Endothelial cell (in vitro differentiated cells): ENCODE data around the gene SUN5. TPM values are rescaled to one million over a fixed set of nuclear protein-coding genes. Genes with fewer than 3 reads are reported as not detected.
"Not testable (repeated sequence)": the region's sequence is repeated elsewhere in the genome, so short reads cannot be mapped to it uniquely, and the experiment has no call there.

Source experiments
- DNase-seq: peaks from one replicate; pipeline ENCODE4 v3.0.0; 2021; ENCODE audit warnings: low spot score
- H3K27ac Mint-ChIP-seq: one replicate; pipeline ENCODE4 v1.8.0; 2021; ENCODE audit warnings: mixed read lengths, inconsistent platforms; ENCODE audit not compliant: unreplicated experiment
- H3K27me3 Mint-ChIP-seq: one replicate; pipeline ENCODE4 v1.8.0; 2021; ENCODE audit warnings: mild to moderate bottlenecking, moderate library complexity, mixed read lengths, inconsistent platforms; ENCODE audit not compliant: unreplicated experiment
- H3K36me3 Mint-ChIP-seq: one replicate; pipeline ENCODE4 v1.8.0; 2021; ENCODE audit warnings: mild to moderate bottlenecking, low read depth, mixed read lengths, inconsistent platforms; ENCODE audit not compliant: unreplicated experiment
- H3K4me1 Mint-ChIP-seq: one replicate; pipeline ENCODE4 v1.8.0; 2021; ENCODE audit warnings: mild to moderate bottlenecking, mixed read lengths, inconsistent platforms; ENCODE audit not compliant: unreplicated experiment
- H3K4me3 Mint-ChIP-seq: one replicate; pipeline ENCODE4 v1.8.0; 2021; ENCODE audit warnings: mild to moderate bottlenecking, mixed read lengths, inconsistent platforms; ENCODE audit not compliant: unreplicated experiment
- H3K9me3 Mint-ChIP-seq: one replicate; pipeline ENCODE4 v1.8.0; 2021; ENCODE audit warnings: mixed read lengths, inconsistent platforms; ENCODE audit not compliant: unreplicated experiment
- total RNA-seq: library from RNA; stranded (reverse); fragmentation: NEBNext Ultra II Directional; extraction: Animal tissue kit (Norgen Biotek cat#: 25700); gene quantifications from one replicate; pipeline ENCODE4 v1.2.1, GENCODE V29; 2021; ENCODE audit not compliant: unreplicated experiment
- TF ChIP-seq, protein P1 (sequence below): fragments of 200-600 bp; sonication (generic); IDR thresholded peaks from one replicate; pipeline ENCODE4 v1.5.0; 2021; ENCODE audit warnings: antibody characterized with exemption; ENCODE audit not compliant: unreplicated experiment

Gene SUN5
- total RNA-seq, 1 donor from 2014 or later, result not detected

DNA sequence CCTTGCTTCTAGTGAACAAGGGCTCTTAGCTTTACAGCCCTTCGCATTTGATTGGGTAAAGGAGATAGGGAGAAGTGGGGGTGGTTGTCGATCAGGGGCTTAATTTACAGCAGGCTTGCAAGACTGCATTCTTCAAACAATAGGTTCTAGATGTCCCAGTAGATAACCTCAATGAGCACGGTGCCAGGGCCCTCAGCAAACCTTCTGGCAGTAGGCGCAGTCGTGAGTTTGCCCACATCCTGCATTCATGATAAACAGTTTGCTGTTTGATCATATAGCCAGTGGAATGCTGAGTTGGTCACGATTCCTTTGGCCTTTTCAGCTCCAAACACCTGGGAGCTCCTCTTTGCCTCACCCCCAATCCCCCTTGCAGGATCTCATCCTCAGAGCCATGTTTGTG lies 27.5 kb downstream of the SUN5 start:
- TF ChIP-seq, protein P1, sequence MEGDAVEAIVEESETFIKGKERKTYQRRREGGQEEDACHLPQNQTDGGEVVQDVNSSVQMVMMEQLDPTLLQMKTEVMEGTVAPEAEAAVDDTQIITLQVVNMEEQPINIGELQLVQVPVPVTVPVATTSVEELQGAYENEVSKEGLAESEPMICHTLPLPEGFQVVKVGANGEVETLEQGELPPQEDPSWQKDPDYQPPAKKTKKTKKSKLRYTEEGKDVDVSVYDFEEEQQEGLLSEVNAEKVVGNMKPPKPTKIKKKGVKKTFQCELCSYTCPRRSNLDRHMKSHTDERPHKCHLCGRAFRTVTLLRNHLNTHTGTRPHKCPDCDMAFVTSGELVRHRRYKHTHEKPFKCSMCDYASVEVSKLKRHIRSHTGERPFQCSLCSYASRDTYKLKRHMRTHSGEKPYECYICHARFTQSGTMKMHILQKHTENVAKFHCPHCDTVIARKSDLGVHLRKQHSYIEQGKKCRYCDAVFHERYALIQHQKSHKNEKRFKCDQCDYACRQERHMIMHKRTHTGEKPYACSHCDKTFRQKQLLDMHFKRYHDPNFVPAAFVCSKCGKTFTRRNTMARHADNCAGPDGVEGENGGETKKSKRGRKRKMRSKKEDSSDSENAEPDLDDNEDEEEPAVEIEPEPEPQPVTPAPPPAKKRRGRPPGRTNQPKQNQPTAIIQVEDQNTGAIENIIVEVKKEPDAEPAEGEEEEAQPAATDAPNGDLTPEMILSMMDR, result no peak
- peak overlapping the region; percentile 24 for H3K4me3 Mint-ChIP-seq
- H3K9me3 Mint-ChIP-seq, result no peaks in the 10 kb centered on the region
- peaks cover 8% of the 10 kb centered on the region for H3K4me1 Mint-ChIP-seq
- H3K27me3 Mint-ChIP-seq, result peaks cover 2% of the 10 kb centered on the region
- DNase-seq, result no peak
- H3K36me3 Mint-ChIP-seq, result peaks cover 6% of the 10 kb centered on the region
- H3K27ac Mint-ChIP-seq, result no peak overlapping the region

DNA sequence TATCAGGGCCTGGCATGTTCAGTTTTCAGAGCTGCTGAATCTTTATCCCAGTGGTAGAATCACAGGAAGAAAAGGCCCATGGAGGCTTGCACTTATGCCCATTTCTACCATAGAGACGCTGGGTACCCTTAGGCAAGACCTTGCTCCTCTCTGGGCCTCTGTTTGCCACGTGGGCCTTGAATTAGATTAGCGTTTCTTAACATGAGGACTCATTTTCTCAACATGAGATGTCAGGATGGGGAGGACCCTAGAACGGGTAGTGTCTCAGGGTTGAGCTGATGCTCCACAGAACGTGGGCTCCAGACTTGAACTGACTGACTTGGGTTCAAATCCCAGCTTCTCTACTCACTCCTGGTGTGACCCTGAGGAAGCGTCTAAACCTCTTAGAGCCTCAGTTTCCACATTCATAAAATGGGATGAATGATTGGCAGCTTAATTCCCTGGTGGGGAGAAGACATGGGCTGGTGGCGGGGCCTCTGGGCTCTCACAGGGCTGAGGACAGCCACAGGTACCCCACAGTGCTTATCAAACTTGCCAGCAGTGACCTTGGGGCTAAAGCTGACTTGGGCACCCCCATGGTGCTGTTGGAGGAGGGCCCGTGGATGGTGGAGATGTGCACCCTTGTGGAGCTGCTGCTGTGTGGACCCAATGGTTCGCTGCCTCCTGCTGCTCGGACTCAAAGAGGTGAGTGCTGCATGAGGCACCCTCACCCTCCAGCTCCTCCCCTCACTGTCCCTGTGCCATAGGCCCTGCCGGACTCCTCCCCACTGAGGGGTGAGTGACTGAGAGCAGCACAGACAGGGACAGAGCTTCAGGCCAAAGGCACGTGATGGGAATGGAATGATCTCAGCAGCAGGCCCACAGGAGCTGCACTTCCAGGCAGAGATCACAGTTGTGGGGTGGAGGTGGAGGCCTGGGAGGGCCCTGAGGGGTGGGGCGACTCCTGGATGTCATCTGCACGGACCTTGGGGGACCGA lies 28.2 kb downstream of the SUN5 start:
- DNase-seq, result no peak
- peak overlapping the region; percentile 24 for H3K4me3 Mint-ChIP-seq
- H3K27me3 Mint-ChIP-seq, result peaks cover 2% of the 10 kb centered on the region
- H3K4me1 Mint-ChIP-seq, result peaks cover 10% of the 10 kb centered on the region
- H3K36me3 Mint-ChIP-seq, result peaks cover 6% of the 10 kb centered on the region
- no peaks in the 10 kb centered on the region for H3K9me3 Mint-ChIP-seq
- H3K27ac Mint-ChIP-seq, result no peak overlapping the region
- TF ChIP-seq, protein P1, result no peak

DNA sequence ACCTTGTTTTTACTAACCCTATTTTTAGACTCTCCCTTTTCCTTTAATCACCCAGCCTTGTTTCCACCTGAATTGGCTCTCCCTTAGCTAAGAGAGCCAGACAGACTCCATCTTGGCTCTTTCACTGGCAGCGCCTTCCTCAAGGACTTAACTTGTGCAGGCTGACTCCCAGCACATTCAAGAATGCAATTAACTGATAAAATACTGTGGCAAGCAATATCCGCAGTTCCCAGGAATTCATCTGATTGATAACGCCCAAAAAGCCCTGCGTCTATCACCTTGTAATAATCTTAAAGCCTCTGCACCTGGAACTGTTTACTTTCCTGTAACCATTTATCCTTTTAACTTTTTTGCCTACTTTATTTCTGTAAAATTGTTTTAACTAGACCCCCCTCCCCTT lies 29.1 kb downstream of the SUN5 start:
- Mint-ChIP-seq H3K27ac (peak overlapping the region; percentile 62), H3K4me1 (peaks cover 17% of the 10 kb centered on the region)
- not testable (repeated sequence) for H3K27me3 Mint-ChIP-seq, DNase-seq, H3K4me3 Mint-ChIP-seq, H3K36me3 Mint-ChIP-seq, H3K9me3 Mint-ChIP-seq

DNA sequence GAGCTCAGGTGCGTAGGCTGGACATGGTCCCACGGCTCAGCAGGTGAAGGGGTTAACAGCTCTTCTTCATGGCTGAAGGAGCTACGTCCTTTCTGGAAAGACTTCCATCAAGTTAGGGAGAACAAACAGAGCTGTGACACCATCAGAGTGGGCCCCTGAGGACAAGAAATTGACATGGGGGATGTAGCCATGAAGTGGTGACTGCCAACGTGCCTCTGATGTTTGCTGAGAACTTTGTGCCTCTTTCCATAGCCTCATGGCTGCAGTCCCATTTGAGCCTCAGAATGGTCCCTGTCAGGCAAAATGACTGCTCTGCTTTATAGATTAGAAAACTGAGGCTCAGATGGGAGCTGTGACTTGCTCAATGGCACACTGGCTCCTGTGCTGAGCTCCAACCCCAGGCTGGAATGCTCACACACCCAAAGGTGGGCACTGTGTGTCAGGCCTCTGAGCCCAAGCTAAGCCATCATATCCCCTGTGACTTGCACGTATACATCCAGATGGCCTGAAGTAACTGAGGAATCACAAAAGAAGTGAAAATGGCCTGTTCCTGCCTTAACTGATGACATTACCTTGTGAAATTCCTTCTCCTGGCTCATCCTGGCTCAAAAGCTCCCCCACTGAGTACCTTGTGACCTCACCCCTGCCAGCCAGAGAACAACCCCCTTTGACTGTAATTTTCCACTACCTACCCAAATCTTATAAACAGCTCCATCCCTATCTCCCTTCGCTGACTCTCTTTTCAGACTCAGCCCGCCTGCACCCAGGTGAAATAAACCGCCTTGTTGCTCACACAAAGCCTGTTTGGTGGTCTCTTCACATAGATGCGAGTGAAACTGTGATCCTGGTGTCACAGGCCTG lies 29.8 kb downstream of the SUN5 start:
- Mint-ChIP-seq H3K27ac (peak overlapping the region; percentile 62), H3K4me1 (peaks cover 24% of the 10 kb centered on the region)
- H3K9me3 Mint-ChIP-seq, H3K36me3 Mint-ChIP-seq, DNase-seq, H3K4me3 Mint-ChIP-seq, H3K27me3 Mint-ChIP-seq: not testable (repeated sequence)

DNA sequence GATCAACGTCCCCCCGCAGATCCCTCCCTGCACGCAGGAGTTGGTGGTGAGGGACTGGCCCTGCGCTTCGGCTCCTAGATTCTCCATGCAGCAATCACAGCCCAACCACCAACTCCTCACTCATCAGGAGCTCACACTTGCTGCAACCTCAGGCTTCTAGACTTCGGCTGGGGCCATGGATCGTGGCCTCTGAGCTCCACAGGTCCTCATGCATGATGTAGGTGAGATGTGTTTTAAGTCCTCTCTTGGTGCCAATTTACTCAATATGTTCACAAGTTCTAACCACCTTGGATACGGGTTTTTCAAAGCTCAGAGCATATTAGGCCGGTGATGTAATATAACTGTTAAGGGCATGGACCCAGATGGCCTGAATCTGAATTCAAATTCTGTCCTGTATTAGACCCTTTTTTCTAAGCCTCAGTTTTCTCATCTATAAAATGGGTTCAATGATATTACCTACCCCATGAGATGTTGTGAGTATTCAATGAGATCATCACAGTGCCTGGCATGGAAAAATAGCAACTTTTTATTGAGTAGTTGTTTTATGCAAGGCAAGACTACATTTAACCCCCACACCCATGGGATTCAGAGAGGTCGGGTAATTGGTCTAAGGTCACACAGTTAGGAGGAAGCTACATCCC lies 31.0 kb downstream of the SUN5 start:
- TF ChIP-seq, protein P1, result no peak
- peak overlapping the region; percentile 42 for H3K4me3 Mint-ChIP-seq
- DNase-seq, result no peak
- peaks cover 6% of the 10 kb centered on the region for H3K36me3 Mint-ChIP-seq
- H3K9me3 Mint-ChIP-seq, result no peaks in the 10 kb centered on the region
- H3K27ac Mint-ChIP-seq, result no peak overlapping the region
- peaks cover 31% of the 10 kb centered on the region for H3K4me1 Mint-ChIP-seq
- H3K27me3 Mint-ChIP-seq, result peaks cover 2% of the 10 kb centered on the region
